Measurements from ENCODE around the gene ZRANB1. TPM values are rescaled to one million over a fixed set of nuclear protein-coding genes. Genes with fewer than 3 reads are reported as not detected.

The ZRANB1 gene
- total RNA-seq, 2 donors from 2014 or later, result 26.0 to 26.9 TPM

GRCh38 chr10:124952123-124952522 is 10.2 kb downstream of the ZRANB1 start:
- H3K36me3 ChIP-seq (ENCODE audit: control insufficient read depth, insufficient read depth, low read length), result peaks cover 32% of the 10 kb centered on the region
- no peaks in the 10 kb centered on the region for H3K27me3 ChIP-seq (ENCODE audit: control insufficient read depth, insufficient read depth, low read length, poor library complexity, severe bottlenecking)
- 82 to 92% methylated on average over 5 to 6 of the region's 6 CpGs for WGBS, 2 experiments (ENCODE audit: insufficient coverage in 1 of 2, insufficient read length in 1 of 2)
- H3K4me1 ChIP-seq (ENCODE audit: control insufficient read depth, insufficient read depth, low read length), result no peaks in the 10 kb centered on the region
- H3K36me3 Mint-ChIP-seq (ENCODE audit: low read depth), result peaks cover 18% of the 10 kb centered on the region
- DNase-seq, result peak; percentile 58
- peaks cover 7% of the 10 kb centered on the region for H3K4me1 Mint-ChIP-seq
- no peak for TF ChIP-seq CTCF (conservative IDR thresholded peaks at IDR 0.05)
- H3K9me3 Mint-ChIP-seq, result no peaks in the 10 kb centered on the region
- no peak overlapping the region for H3K4me3 Mint-ChIP-seq
- H3K27ac Mint-ChIP-seq, result no peak overlapping the region
- H3K9me3 ChIP-seq (ENCODE audit: control insufficient read depth, low read length), result no peaks in the 10 kb centered on the region
- no peaks in the 10 kb centered on the region for H3K27me3 Mint-ChIP-seq (ENCODE audit: insufficient read depth)
- no peak overlapping the region for H3K27ac ChIP-seq (ENCODE audit: low read depth, low read length)
- H3K4me3 ChIP-seq (ENCODE audit: low read length), result no peak overlapping the region
- H3K9ac ChIP-seq (ENCODE audit: extremely low read depth, low read length, poor library complexity, severe bottlenecking), result no peak overlapping the region

GRCh38 chr10:124953421-124953820 is 11.5 kb downstream of the ZRANB1 start:
- peak overlapping the region; percentile 34 for H3K27ac Mint-ChIP-seq
- H3K9me3 Mint-ChIP-seq, result no peaks in the 10 kb centered on the region
- Histone ChIP-seq H3K36me3 (ENCODE audit: control insufficient read depth, insufficient read depth, low read length) (peaks cover 24% of the 10 kb centered on the region), H3K27ac (ENCODE audit: low read depth, low read length) (no peak overlapping the region), H3K27me3 (ENCODE audit: control insufficient read depth, insufficient read depth, low read length, poor library complexity, severe bottlenecking) (no peaks in the 10 kb centered on the region), H3K4me1 (ENCODE audit: control insufficient read depth, insufficient read depth, low read length) (no peaks in the 10 kb centered on the region), H3K4me3 (ENCODE audit: low read length) (no peak overlapping the region), H3K9ac (ENCODE audit: extremely low read depth, low read length, poor library complexity, severe bottlenecking) (no peak overlapping the region), H3K9me3 (ENCODE audit: control insufficient read depth, low read length) (no peaks in the 10 kb centered on the region)
- no peak for DNase-seq
- H3K4me3 Mint-ChIP-seq, result no peak overlapping the region
- H3K27me3 Mint-ChIP-seq (ENCODE audit: insufficient read depth), result no peaks in the 10 kb centered on the region
- peaks cover 18% of the 10 kb centered on the region for H3K36me3 Mint-ChIP-seq (ENCODE audit: low read depth)
- peaks cover 11% of the 10 kb centered on the region for H3K4me1 Mint-ChIP-seq
- WGBS, 2 experiments (ENCODE audit: insufficient coverage in 1 of 2, insufficient read length in 1 of 2), result 99% methylated on average over 3 of the region's 3 CpGs; no CpG with 5 or more reads in 1 of the 2 experiments
- no peak for TF ChIP-seq CTCF (conservative IDR thresholded peaks at IDR 0.05)

- H3K27ac Mint-ChIP-seq, result no peak overlapping the region
- no peaks in the 10 kb centered on the region for H3K27me3 Mint-ChIP-seq (ENCODE audit: insufficient read depth)
- H3K36me3 Mint-ChIP-seq (ENCODE audit: low read depth), result peaks cover 13% of the 10 kb centered on the region
- Histone ChIP-seq H3K9me3 (ENCODE audit: control insufficient read depth, low read length) (no peaks in the 10 kb centered on the region), H3K36me3 (ENCODE audit: control insufficient read depth, insufficient read depth, low read length) (peaks cover 12% of the 10 kb centered on the region), H3K27me3 (ENCODE audit: control insufficient read depth, insufficient read depth, low read length, poor library complexity, severe bottlenecking) (no peaks in the 10 kb centered on the region), H3K27ac (ENCODE audit: low read depth, low read length) (no peak overlapping the region), H3K4me1 (ENCODE audit: control insufficient read depth, insufficient read depth, low read length) (no peaks in the 10 kb centered on the region), H3K9ac (ENCODE audit: extremely low read depth, low read length, poor library complexity, severe bottlenecking) (no peak overlapping the region), H3K4me3 (ENCODE audit: low read length) (no peak overlapping the region)
- H3K4me1 Mint-ChIP-seq, result peaks cover 15% of the 10 kb centered on the region
- no peak overlapping the region for H3K4me3 Mint-ChIP-seq
- 86 to 87% methylated on average over 6 to 7 of the region's 7 CpGs for WGBS, 2 experiments (ENCODE audit: insufficient coverage in 1 of 2, insufficient read length in 1 of 2)
- DNase-seq, result no peak
- no peak for TF ChIP-seq CTCF (conservative IDR thresholded peaks at IDR 0.05)
- H3K9me3 Mint-ChIP-seq, result no peaks in the 10 kb centered on the region
Measured at GRCh38 chr10:124955243-124955642, 13.3 kb downstream of the ZRANB1 start.
